Right lobe of liver (tissue), 4 donors: ENCODE measurements around the gene STK4.

Experiments used
- CTCF ChIP-seq, 4 donors: fragments of 200-600 bp in 3 of 4; fragments of 450-650 bp in 1 of 4; IDR thresholded peaks; one replicate each; pipeline versions ENCODE4 v1.5.1 to v1.8.0; 2016 to 2022; ENCODE audit warnings: antibody characterized with exemption in 4 of 4, mild to moderate bottlenecking in 2 of 4
- POLR2A ChIP-seq: fragments of 450-650 bp; IDR thresholded peaks from one replicate; pipeline ENCODE4 v1.6.1; 2017; ENCODE audit warnings: antibody characterized with exemption, mild to moderate bottlenecking
- donor health status: DM: no; HTN: no; CAD: no.
- donor health status: DM: no; HTN: no; CAD: no.
- donor health status: DM: no; HTN: yes; CAD: no.

GRCh38 chr20:44990957-44991356, 24.6 kb downstream of the STK4 start:
- TF ChIP-seq POLR2A (no peak), CTCF (IDR thresholded peaks at IDR 0.05) (no peak)
